H1 (cell line): ENCODE results near the gene SHMT2.

Experiments
- BRCA1 ChIP-seq: IDR thresholded peaks from 2 replicates; pipeline ENCODE4 v1.6.1; 2012; ENCODE audit warnings: low read depth, low read length, improper control_type of control experiment
- CHD1 ChIP-seq: IDR thresholded peaks from 2 replicates; pipeline ENCODE4 v1.6.1; 2012; ENCODE audit warnings: low read depth, low read length, improper control_type of control experiment
- POLR2A ChIP-seq, 2 experiments: IDR thresholded peaks; 1 replicate in 1 of 2; 2 replicates in 1 of 2; pipeline ENCODE4 v1.6.1; 2011; ENCODE audit warnings: low read depth in 2 of 2, low read length in 2 of 2, mild to moderate bottlenecking in 2 of 2; ENCODE audit errors: control extremely low read depth in 1 of 2
- TF ChIP-seq, protein P1 (sequence below), 3 experiments: IDR thresholded peaks; 1 replicate in 2 of 3; 2 replicates in 1 of 3; pipeline versions ENCODE4 v1.5.1 to v1.6.1; 2011; ENCODE audit warnings: low read length in 3 of 3, mild to moderate bottlenecking in 3 of 3, inconsistent platforms in 2 of 3, low read depth in 1 of 3, moderate library complexity in 1 of 3; ENCODE audit not compliant: insufficient read depth in 1 of 3; ENCODE audit errors: control extremely low read depth in 1 of 3

DNA sequence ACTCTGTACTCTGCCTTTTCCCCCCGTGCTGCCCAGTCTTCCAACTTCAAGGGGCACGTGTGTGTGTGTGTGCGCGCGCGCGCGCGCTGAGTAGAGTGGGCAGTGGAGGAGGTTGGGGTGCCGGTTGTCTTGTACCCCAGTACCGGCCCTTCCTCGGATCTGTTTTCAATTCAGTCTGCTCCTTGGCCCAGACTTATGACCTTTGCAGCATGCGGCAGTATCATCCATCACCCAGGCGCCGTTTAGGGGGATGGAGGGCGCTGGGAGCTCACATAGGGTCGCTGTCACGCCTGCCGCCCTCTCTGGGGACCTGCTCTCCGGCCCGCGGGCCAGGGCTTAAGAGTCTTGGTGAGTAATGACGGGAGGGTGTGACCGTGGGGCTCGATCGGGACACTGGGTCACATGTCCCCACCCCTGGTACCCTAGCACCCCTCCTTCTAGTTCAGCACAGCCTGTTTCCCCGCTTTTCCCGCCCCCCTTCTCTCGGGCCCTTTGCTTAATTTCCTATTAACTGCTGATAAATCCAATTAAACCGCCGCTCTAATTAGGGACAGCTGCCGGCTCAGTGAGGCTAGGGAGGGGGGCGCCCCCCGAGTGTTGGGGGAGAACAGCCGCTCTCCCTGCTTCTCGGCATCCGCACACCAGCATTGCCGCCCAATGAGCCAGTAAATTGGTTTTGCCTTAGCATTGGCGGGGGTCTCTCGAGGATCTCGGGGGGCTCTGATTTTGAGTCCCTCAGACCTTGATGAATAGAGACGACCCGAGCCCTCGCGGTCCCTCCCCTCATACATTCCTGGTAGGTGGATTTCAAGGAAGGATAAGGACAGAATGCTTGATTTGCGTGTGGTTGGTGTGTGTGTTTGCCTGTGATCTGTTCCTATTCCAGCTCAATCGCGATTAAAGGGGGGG is 12.1 kb downstream of the SHMT2 start:
- TF ChIP-seq, protein P1, sequence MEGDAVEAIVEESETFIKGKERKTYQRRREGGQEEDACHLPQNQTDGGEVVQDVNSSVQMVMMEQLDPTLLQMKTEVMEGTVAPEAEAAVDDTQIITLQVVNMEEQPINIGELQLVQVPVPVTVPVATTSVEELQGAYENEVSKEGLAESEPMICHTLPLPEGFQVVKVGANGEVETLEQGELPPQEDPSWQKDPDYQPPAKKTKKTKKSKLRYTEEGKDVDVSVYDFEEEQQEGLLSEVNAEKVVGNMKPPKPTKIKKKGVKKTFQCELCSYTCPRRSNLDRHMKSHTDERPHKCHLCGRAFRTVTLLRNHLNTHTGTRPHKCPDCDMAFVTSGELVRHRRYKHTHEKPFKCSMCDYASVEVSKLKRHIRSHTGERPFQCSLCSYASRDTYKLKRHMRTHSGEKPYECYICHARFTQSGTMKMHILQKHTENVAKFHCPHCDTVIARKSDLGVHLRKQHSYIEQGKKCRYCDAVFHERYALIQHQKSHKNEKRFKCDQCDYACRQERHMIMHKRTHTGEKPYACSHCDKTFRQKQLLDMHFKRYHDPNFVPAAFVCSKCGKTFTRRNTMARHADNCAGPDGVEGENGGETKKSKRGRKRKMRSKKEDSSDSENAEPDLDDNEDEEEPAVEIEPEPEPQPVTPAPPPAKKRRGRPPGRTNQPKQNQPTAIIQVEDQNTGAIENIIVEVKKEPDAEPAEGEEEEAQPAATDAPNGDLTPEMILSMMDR (IDR thresholded peaks at IDR 0.05; ENCODE audit: control extremely low read depth in 1 of 3, insufficient read depth in 1 of 3, low read depth in 1 of 3, low read length in 3 of 3): no peak
- TF ChIP-seq CHD1 (no peak), POLR2A (IDR thresholded peaks at IDR 0.05; ENCODE audit: control extremely low read depth in 1 of 2, low read depth in 2 of 2, low read length in 2 of 2) (no peak), BRCA1 (no peak)
